ENCODE data around the gene UBA3. TPM values are rescaled to one million over a fixed set of nuclear protein-coding genes. Genes with fewer than 3 reads are reported as not detected.

UBA3 gene
- total RNA-seq, 2 donors from 2014 or later = 36.1 to 69.4 TPM

DNA sequence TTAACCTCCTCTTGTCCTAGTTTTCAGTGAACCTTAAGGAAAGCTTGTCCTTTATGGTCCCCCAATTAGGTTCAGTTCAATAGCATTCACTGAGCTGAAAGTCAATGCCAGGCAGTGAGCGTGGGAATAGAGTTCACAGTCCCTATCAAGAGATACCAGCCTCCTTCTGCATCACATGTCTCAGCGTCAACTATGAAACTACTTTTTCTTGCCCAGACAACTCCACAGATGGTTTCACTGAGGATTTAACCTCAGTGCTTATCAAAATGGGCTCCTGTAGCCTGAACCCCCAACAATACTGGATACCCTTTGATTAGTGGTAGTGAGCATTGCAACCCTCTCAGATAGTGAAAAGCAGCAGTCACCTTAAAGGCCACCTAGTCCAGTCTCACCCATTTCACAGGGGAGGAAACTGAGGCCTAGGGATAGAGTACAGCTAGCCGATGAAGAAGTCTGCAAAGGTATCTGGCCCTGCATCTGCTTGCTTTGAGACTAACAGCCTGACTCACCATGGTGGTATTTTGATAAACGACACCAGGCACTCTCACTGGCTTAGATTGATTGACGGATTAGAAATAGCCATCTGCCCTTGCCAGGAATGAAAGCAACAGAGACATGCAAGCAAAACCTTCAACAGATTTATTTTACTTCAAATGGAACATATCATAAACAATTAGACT, 1.6 kb upstream of the UBA3 start:
- H3K9me3 ChIP-seq = no peaks in the 10 kb centered on the region
- H3K4me3 ChIP-seq = no peak overlapping the region
- TF ChIP-seq, protein P1, sequence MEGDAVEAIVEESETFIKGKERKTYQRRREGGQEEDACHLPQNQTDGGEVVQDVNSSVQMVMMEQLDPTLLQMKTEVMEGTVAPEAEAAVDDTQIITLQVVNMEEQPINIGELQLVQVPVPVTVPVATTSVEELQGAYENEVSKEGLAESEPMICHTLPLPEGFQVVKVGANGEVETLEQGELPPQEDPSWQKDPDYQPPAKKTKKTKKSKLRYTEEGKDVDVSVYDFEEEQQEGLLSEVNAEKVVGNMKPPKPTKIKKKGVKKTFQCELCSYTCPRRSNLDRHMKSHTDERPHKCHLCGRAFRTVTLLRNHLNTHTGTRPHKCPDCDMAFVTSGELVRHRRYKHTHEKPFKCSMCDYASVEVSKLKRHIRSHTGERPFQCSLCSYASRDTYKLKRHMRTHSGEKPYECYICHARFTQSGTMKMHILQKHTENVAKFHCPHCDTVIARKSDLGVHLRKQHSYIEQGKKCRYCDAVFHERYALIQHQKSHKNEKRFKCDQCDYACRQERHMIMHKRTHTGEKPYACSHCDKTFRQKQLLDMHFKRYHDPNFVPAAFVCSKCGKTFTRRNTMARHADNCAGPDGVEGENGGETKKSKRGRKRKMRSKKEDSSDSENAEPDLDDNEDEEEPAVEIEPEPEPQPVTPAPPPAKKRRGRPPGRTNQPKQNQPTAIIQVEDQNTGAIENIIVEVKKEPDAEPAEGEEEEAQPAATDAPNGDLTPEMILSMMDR (IDR thresholded peaks at IDR 0.05) = no peak
- H3K27me3 ChIP-seq (replicated peaks; ENCODE audit: insufficient read depth) = no peaks in the 10 kb centered on the region
- ATAC-seq (ENCODE audit: insufficient number of reproducible peaks, low FRiP score, low read depth) (no peak), DNase-seq (ENCODE audit: low spot score) (no peak)
- peak overlapping the region in 1 of 2 donors; percentile 8 for H3K27ac ChIP-seq
- no peaks in the 10 kb centered on the region for H3K36me3 ChIP-seq
- H3K4me1 ChIP-seq (ENCODE audit: control insufficient read depth in 1 of 2, low read depth in 2 of 2) = peaks cover 29 to 51% of the 10 kb centered on the region in 2 donors

DNA sequence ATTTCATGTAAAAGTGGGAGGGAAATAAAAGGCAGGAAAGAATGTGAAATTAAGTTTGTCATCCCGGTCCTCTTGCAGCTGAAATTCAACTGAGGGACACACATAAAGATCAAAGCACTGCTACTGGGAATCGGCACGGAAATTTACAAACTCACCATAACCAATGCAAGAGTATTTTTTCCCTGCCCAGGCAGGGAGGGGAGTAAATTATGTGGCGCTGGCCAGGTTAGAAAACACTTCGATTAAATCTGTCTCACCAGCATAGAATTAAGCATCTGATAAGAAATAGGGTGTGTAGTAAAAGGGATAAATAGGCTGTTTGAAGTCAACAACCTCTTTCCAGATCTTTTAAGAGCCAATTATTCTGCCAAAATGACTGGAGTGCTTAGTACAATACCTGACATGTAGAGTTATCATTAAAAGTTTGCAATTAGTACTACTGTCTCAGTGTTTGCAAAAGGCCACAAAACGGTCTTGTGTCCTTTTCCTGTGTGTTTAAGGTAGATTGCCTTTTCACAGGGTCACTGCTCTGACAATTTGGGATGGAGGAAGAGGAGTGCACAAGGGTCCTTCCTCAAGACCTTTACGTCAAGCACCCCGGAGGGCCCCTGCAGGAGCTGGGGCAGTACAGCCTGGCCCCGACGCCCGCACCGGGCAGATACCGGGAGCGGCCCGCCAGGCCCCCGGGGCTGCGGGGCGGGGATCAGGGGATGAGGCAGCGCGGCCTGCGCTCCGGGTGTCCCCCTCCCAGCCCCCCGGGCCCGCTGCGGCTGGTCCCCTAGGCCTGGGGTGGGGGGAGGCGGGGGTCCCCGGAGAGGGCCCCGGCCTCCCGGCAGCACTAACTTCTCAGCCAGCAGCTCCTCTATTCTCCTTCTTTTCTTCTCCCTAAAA, 651 bp downstream of the UBA3 start:
- Histone ChIP-seq H3K9me3 (no peaks in the 10 kb centered on the region), H3K4me3 (peak overlapping the region; percentile 88), H3K36me3 (no peaks in the 10 kb centered on the region), H3K27me3 (replicated peaks; ENCODE audit: insufficient read depth) (no peaks in the 10 kb centered on the region), H3K4me1 (ENCODE audit: control insufficient read depth in 1 of 2, low read depth in 2 of 2) (peaks cover 29 to 51% of the 10 kb centered on the region in 2 donors), H3K27ac (peak overlapping the region in 1 of 2 donors; percentile 46)
- ATAC-seq (ENCODE audit: insufficient number of reproducible peaks, low FRiP score, low read depth) (no peak), DNase-seq (ENCODE audit: low spot score) (no peak)
- TF ChIP-seq, protein P1 (IDR thresholded peaks at IDR 0.05) = no peak

DNA sequence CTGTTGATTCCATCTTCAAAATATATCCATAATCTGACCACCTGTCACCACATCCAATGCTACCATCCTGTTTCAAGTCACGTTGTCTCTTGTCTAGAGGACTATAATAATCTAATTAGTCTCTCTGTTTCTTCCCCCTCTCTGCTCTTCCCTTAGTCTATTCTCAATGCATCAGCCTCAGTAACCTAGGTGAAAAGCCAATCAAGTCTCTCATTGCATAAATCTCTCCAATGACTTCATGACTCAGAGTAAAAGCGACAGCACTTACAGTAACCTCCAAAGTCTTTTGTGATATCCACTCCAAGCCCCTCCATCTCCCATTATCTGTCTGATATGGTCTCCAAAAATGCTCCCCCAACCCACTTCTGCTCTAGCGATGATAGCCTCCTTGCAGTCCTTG, 7.2 kb downstream of the UBA3 start:
- DNase-seq (ENCODE audit: low spot score) (no peak), ATAC-seq (ENCODE audit: insufficient number of reproducible peaks, low FRiP score, low read depth) (no peak)
- Histone ChIP-seq H3K27me3 (replicated peaks; ENCODE audit: insufficient read depth) (no peaks in the 10 kb centered on the region), H3K36me3 (peaks cover 5% of the 10 kb centered on the region), H3K4me1 (ENCODE audit: control insufficient read depth in 1 of 2, low read depth in 2 of 2) (peaks cover 3 to 5% of the 10 kb centered on the region in 2 donors), H3K4me3 (no peak overlapping the region), H3K9me3 (no peaks in the 10 kb centered on the region), H3K27ac (no peak overlapping the region)
- TF ChIP-seq, protein P1 (IDR thresholded peaks at IDR 0.05) = no peak

DNA sequence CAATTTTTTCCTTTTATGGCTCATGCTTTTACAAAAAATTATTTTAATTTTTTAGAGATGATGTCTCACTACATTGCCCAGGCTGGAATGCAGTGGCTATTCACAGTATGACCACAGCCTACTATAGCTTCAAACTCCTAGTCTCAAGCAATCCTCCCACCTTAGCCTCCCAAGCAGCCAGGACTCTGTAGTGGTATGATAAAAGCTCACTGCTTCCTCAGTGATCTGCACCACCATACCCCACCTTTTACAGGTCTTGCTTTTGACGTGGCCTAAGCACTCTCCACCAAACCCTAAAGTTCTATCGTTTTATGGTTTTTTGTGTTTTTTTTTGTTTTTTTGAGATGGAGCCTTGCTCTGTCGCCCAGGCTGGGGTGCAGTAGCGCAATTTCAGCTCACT, 14.0 kb downstream of the UBA3 start:
- TF ChIP-seq, protein P1 (IDR thresholded peaks at IDR 0.05) = no peak
- ATAC-seq (ENCODE audit: insufficient number of reproducible peaks, low FRiP score, low read depth) = no peak
- no peaks in the 10 kb centered on the region for H3K27me3 ChIP-seq (replicated peaks; ENCODE audit: insufficient read depth)

DNA sequence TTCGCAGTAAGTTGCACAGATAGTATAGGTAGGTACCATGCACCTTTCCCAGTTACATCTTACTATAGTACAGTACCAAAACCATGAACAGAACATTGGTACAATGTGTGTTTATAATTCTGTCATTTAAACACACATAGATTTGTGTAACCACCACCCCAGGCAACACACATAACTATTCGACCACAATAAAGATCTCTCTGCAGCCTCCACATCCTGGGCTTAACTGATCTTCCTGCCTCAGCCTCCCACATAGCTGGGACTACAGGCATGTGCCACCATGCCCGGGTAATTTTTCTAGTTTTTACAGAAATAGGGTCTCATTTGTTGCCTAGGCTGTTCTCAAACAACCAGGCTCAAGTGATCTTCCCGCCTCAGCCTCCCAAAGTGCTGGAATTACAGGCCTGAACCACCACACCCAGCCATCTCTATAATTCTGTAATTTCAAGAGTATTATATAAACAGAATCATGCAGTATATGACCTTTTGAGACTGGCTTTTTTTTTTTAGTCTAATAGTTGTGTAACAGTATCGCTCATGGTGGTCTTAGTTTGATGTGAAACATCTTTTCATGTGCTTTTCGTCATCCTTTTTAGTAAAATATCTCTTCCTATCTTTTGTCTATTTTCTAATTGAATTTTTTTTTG, 14.7 kb downstream of the UBA3 start:
- no peak overlapping the region for H3K4me3 ChIP-seq
- no peaks in the 10 kb centered on the region for H3K27me3 ChIP-seq (replicated peaks; ENCODE audit: insufficient read depth)
- no peaks in the 10 kb centered on the region for H3K9me3 ChIP-seq
- ATAC-seq (ENCODE audit: insufficient number of reproducible peaks, low FRiP score, low read depth) (no peak), DNase-seq (ENCODE audit: low spot score) (no peak)
- no peaks in the 10 kb centered on the region for H3K4me1 ChIP-seq (ENCODE audit: control insufficient read depth in 1 of 2, low read depth in 2 of 2)
- H3K36me3 ChIP-seq = peaks cover 23% of the 10 kb centered on the region
- TF ChIP-seq, protein P1 (IDR thresholded peaks at IDR 0.05) = no peak
- H3K27ac ChIP-seq = no peak overlapping the region

More for the DNA sequence above, 14.0 kb downstream of the UBA3 start:
- no peak overlapping the region for H3K27ac ChIP-seq
- H3K4me3 ChIP-seq = no peak overlapping the region
- H3K36me3 ChIP-seq = peaks cover 21% of the 10 kb centered on the region
- no peaks in the 10 kb centered on the region for H3K4me1 ChIP-seq (ENCODE audit: control insufficient read depth in 1 of 2, low read depth in 2 of 2)
- H3K9me3 ChIP-seq = no peaks in the 10 kb centered on the region
- DNase-seq (ENCODE audit: low spot score) = no peak
